GM19463 (cell line): Measurements from ENCODE around the gene ERI3.

Experiments
- ATAC-seq: cut with Tn5 transposase; IDR thresholded peaks from one replicate; pipeline ENCODE4 v1.9.1; 2021; ENCODE audit warnings: mild to moderate bottlenecking, moderate library complexity; ENCODE audit not compliant: unreplicated experiment

Gene ERI3

DNA sequence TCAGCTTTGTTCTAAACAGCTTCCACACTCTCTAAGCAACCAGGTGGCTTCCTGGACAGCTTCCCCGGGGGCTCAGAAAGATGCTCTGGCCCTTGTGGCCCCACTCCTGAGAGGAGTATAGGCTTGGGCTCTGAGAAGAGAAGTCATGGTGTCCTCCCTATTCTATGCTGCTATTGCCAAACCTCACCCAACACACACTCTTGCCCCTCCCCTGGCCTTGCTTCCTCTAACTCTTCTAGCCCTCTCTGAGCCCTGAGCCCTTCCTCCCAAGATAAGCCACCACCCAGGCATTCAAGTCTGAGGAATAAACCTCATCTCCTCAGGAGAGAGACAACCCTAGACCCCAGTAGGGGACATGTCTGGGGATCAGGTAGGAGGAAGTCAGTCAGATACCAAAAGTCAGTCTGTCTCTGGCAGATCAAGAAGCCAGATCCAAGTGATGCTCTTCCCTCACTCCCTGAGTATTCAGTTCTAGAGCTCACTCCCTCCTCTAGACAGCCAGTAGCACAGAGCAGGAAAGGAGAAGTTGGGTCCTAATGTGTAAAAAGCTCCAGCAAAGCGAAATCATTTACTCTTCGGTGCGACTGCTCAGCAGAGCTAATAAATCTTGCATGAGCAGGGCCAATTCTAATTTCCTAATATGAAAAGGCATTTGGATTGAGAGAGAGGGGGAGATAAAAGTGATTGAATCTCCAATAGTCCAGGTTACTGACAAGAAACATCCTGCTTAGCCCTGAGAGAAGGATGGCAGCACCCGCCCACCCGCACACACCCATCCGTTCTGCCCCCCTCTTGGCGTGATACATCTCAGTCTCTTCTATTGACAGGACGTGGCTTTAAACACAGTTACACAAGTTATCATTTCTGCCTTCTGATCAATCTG, 91.2 kb downstream of the ERI3 start:
- no peak for ATAC-seq

DNA sequence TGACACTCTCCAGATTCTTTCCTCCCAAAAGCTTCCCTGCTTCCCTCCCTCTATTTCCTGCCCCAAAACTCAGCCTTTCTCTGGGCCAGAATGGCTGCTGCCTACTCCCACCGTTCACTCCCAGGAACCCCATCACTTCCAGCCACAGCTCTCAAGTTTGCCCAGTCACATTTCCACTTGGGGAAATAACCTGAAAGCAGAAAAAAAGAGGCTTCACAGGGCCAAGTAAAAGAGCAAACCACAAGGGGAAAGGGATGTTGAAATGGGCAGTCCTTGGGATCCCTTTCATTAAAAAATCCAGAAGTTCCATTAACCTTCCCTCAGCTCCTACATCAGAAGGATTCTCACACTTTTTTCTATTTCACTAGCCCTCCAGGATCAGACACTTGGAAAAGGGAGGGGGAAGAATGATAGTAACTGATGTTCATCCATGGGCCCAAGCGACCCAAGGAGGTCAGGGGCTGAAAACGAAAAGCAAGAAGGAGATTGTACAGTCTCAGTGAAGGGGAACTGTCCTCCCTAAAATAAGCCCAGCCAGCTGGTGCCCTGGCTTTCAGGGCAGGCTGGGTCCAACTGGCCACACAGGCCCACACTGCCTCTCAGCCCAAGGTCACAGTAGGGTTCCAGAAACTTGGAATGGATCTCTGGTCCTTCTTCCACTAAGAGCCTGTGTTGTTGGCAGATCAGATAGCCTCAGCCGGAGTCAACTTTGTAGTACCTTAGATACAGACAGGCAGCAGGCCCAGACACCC, 92.1 kb downstream of the ERI3 start:
- no peak for ATAC-seq

DNA sequence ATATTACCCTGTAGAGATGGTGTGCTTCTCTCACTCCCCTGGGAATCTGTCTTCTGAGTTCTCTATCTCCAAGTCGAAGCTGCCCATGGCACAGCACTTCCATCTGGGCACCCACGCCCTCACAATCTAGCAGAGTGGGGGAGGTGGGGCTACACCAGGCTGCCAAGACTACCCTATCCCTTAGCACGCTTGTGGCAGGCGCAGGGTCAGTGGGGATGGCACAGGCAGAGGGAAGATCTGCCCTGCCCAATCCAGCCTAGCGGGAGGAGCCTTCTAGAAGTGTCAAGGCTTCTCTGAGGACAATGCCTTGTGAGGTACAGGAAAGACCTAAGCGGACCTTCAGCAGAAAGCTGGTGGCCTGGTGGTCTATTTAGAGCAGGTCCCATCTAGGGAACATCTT, 92.6 kb downstream of the ERI3 start:
- ATAC-seq, result no peak

DNA sequence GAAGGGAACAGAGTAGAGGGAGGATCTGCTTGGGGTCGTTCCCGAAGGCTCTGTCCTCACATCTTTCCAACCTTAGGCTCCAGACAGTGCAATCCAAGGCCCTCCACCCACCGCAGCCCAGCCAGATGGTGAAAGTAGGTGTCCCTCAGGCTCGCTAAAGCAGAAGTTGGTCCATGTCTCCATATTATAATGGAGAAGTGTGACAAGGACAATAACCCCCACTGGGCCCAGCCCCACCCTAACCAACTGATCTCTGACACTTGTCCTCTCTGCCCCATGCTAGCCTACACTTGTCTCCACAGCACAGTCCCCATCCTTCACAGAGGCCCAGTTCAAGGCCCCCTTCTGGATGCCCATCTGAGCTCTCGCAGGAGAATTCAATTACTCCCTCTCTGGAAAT, 93.1 kb downstream of the ERI3 start:
- ATAC-seq, result no peak

DNA sequence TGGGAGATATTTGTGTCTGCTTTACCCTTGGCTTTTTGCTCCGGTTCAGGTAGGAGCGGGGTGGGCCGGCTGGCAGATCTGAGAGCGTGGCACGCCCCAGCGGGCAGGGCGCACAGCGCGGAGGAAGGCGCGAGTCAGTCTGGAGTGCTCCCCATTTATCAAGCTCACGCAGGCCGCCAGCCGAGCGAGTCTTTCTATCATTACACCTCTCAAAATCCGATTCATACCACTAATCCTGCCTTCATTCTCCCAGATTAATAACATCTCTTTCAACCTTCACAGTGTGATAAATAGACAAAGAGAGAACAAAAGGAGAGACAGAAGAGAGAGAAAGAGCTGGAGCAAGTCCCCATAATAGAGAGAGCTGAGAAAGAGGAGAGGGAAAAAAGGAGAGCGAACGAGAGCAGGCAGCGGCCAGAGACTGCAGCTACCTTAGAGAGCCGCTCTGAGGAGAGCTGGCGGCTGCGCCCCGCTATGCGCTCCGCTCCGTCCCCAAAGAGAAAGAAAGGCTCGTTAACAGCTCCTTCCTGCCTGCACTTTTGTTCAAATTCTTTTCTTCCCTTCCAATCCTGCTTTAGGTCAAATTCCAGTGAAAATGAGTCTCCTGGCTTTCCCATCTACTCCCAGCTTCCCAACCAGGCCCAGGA, 93.8 kb downstream of the ERI3 start:
- ATAC-seq, result no peak

DNA sequence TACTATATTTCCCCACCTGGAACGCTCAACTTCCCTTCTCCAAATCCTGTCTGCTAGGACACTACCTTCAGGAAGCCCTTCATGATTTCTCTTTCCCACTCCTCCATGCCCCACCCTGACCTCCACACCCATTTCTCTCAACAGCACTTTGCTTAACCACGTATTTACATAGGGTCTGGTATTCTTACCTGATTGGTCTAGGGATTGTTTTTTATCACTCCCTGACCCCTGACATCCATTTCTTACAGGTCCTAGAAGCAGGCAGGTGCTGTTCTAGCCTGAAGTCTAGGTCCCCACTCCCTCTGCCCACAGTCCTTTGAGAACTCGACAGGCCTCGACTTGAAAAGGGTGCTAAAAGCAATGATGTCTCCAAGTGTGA, 94.3 kb downstream of the ERI3 start:
- no peak for ATAC-seq

DNA sequence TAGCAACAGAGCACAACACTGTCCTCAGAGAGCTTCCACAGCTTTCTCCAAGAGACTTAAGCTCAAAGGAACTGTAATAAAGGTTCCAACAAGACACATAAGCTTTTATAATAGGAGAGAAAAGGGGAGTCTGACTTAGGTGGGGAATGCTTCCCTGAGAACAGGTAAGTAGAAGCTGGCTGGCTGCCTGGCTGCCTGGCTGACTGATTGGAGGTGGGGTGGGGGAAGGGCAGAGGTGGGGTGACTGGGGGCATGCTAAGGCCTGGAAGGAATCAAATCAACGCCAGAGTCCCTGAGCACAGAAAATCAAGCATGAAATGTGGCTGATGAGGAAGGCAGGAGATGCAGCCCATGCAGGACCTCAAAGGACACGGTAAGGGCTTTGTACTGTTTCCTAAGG, 96.0 kb downstream of the ERI3 start:
- no peak for ATAC-seq

DNA sequence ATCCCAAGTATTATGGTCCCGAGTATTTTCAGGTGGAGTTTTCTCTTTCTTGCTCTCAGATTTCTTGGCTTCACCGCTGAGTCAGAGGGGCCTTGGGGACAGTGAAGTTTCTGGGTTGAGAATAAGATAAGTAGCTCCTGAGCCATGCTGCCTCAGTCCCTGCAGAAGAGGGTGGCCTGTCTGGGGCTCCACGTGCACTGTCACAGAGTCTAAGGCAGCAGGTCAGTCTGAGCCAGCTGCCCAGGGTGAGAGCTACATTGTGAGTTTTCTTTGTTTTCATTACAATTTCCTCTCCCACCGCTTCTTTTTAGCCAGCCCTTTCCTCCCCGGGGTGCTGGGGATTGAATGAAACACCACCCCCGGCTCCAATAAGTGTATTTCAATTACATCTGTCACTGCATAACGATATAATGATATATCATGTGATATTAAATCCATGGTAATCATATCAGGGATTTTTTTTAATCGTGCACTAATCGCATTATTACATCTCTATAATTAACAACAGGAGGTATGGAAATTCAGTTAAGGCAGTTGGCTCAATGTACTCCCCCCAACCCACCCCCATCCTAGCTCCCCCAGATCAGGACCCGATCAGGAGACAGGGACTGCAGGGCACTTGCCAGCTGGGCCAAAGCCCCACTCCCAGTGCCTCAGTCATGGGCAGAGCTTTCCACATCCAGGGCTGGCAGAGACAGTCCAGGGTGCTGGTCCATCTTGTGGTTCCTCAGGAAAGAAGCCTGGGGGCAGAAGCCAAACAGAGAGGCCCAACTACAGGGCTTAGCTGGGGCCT, 98.1 kb downstream of the ERI3 start:
- ATAC-seq, result no peak

DNA sequence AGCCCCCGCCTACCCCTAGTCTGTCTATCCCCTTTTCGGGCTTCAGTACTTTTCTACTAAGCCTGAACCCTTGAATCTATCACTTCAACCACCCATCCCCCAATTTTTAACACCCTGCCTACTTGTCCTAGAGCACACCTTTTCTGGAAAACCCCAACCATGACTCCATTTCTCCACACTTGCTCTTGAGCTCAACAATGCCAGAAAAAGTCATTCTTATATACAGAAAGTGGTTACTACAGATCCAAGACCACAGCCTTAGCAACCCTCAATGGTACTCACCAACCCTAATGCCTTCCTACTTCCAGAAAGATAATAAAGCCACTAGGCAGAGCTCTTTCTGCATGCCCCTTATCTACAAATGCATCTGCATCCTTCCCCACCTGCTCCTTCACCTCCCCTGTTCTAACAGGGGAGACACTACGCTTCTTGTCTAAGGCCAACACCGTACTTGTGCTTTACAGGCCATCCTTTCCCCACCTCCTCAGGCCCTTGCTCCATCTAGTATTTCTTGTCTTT, 100.6 kb downstream of the ERI3 start:
- no peak for ATAC-seq

DNA sequence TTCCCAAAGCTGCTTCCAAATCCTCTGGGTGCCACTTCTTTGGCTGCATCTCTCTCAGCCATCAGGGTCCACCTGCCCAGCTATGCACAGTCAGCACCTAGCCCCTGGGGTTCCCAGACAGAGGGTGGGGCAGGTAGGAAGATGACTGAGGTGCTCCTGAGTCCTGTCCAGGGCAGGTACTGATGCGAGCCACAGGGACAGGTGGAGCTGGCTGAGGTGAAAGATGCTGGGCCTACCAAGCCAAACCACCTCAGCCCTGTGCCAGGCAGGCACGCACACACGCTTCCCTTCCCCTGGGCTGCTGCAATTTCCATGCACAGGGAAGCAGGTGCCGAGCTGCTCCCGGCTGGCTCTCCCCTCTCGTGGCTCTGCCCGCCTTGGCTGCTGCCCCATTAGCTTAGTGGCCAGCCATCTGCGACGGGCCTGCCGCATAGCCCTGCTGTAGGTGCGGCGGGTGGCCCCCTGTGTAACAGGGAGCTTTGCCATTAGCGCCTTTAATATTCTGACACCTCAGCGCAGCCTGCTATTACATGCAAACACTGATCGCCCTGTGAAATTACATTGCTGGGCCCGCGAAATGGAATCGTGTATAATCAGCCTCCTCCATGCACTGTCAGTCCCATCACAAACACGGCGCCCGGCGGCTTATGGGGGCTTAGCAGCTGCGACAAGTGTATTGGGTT, 102.9 kb downstream of the ERI3 start:
- no peak for ATAC-seq

DNA sequence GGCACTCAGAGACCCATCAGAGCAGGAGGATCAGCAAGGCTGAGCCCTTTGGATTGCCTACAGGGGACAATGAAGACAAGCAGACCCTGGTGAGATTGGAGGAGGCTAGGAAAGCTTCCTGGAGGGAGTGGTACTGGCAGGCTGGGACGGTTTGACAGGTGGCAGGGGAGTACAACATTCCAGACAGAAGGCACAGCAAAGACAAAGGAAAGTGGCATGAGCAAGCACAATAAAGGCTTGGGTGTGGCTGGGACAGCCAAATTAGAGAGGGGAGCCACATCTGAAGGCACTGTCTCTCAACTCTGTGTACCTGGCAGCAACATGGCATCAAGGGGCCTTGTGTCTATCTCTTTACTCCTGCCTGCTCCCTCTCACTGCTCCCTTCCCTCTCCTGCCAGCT, 103.6 kb downstream of the ERI3 start:
- no peak for ATAC-seq

DNA sequence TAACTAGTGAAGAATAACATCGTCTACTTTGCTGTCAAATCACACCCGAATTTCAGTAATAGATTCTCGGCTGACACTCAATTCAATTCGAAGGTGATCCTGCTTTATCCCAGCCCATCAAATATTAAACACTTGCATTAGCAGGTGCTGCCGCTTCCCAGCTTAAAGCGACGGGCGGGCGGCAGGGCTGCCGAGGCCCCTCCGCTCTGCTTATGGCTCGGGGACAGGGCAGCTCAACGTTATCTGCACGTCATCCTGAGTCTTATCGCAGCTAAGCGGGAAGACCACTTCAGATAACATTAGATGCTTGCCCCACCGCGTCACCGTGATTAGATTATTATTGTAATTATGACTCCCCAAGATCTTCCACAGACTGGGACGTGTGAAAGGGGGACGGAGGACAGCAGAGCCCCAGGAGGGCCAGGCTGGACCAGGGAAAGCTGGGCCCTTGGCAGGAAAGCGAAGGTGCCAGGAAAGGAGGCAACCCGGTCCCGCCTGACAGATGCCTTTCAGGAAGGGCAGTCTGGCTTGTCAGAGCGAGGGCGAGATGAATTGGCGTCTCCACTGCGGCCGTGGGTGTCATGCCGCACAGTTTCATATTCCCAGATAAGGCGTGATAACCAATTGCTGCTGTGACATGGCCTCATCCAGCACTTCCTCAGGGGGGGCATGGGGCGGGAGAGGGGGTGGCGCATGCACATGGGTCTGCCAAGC, 104.8 kb downstream of the ERI3 start:
- ATAC-seq, result no peak

DNA sequence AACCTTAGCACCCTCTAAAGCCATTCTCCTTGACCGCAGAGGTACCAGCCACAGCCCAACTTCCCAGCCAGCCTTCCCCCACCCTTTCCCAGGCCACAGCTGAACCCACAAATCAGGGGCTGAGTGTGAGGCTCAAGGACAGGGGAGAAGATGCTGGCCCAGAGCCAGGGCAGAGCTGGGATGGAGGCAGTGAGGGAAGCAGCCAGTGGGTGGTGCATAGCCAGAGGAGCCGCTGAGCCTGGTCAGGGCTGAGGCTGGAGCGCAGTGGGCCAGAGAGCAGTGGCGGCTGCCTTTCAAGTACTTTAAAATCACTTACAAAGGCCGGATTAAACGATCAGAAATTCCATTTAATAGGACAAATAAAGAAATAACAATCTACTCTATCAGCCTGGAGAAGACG, 105.5 kb downstream of the ERI3 start:
- no peak for ATAC-seq

DNA sequence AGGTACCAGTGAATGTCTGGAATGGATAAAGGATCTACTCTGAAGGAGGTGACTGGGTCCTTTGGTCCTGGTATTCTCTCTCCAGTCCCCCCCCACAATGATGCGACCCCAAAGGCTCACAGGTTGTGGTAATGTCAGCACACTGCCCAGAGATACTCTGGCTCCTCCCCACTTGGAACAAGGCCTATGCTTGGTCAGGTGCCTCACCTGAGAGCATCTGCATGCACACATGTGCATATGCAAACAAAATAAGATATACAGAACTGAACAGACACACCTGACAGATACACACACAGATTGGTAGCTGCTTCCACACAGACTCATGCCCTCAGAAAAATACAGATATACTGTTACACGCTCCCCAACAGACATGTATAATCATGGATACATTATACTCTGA, 108.3 kb downstream of the ERI3 start:
- no peak for ATAC-seq

DNA sequence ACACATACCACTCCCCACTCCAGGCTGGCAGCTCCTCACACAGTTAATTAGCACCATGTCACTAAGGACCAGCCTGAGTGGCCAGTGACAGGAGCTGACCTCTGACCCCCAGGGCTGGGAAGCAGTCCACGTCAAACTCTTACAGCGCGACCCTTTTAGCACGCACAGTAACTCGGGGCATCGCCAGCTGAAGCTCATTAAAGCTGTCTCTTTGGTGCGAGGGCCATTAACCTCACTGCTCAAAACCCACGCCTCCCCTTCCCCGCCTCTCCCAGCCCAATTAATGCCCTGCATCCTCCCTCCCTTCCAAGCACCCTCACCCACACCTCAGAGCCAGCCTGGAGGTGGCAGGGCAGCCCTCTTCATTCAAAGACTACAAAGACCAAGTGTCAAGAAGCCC, 110.1 kb downstream of the ERI3 start:
- no peak for ATAC-seq

DNA sequence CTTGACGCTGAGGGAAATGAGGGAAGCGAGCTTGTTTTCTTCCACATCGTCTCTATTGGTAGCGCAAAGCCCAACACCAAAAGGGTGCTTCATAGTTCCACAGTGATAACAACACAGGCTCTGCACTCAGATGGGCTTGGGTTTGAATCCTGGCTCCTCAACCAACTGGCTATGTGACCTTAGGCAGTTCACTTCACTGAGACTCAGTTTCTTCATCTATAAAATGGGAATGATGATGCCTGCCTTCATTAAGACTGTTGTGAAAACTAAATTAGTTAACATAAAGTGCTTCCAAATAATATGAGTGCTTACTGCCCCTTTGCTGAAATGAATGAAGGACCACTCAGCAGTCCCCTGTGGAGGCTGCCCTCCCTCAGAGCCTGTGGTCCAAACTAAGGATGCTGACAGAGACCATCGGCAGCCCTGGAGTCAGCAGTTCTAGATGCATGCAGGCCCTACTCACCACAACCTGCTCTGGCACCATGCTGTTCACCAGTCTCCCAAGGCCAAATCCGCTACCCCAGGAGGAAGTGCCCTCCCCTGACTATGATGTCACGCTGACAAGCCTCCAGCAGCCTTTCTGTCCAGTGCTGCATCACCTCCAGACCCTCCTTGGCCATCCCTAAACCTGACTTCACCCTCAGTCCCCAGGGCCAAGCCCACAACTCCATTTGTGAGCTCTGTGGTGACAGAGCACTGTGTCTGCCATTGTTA, 111.1 kb downstream of the ERI3 start:
- ATAC-seq, result no peak

DNA sequence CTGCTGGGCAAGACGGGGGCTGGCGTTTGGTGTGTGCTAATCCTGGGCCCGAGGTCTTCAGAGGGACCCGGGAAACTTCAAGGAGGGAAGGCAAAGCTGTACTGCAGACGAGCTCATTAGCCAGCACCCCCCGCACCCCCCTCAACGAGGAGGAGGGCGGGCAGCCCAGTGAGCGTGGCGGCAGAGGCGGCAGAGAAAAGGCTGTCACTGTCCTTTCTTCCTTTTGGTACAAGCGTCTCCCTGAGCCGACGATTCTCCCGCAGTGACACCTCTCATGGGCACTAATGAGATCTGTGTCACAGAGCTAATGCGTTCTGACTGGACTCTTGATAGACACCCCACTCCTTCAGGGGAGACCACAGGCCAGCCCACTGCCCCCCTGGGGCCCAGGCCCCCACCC, 112.3 kb downstream of the ERI3 start:
- no peak for ATAC-seq

DNA sequence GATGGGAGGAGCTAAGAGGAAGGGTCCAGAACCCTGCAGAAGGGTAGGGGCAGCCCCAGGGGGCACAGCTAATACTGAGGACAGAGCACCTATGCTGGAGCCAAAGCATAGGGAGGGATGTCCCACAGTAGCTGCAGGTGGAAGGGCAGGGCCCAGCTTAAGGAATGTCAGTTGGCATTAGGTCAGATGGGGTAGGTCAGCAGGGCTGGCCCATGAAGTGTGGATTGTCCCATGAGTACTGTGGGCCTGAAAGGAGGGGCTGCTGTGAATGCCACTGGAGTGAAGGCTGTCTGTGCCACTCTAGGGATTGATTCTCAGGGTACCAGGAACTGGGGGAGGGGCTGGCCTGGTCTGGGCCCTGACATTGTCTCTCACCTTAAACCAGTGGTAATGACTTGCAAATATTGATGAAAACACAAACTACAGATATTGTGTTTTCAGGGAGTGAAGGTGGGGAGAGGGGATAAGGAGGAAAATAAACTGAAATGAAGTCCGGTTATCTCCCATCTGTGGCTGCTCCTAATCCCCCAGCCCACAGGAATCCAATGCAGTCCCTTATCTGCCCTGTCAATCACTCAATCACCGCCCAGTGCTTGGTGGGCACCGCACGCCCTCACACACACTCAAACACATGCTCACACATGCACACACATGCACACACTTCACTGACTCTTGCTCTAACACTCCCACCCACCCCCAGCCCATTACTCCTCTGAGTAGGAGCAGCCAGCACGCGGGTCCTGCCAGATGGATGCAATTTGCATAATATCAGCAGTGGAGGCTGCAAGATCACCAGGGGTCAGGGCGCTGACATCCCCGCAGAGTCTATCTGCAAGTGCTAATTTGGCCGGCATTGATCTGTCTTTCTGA, 114.0 kb downstream of the ERI3 start:
- no peak for ATAC-seq
